HepG2 (cell line): Measurements from ENCODE around the gene ACTN3. TPM values are rescaled to one million over a fixed set of nuclear protein-coding genes. Genes with fewer than 3 reads are reported as not detected.

Experiments used
- BCL6 ChIP-seq: IDR thresholded peaks from 2 replicates; pipeline ENCODE4 v1.6.1; 2016; ENCODE audit warnings: missing genetic modification reagents, missing compliant biosample characterization
- CBX5 ChIP-seq: sonication (generic); formaldehyde crosslinking; IDR thresholded peaks from 2 replicates; pipeline ENCODE4 v1.4.0; 2020; ENCODE audit warnings: missing genetic modification reagents, borderline replicate concordance
- CEBPZ ChIP-seq: IDR thresholded peaks from 2 replicates; pipeline ENCODE4 v1.6.1; 2012; ENCODE audit warnings: low read length, improper control_type of control experiment
- E2F1 ChIP-seq: sonication (generic); formaldehyde crosslinking; IDR thresholded peaks from 2 replicates; pipeline ENCODE4 v1.5.0; 2020; ENCODE audit warnings: missing genetic modification reagents
- MAX ChIP-seq: IDR thresholded peaks from 2 replicates; pipeline ENCODE4 v1.6.1; 2012; ENCODE audit warnings: inconsistent platforms
- RCOR2 ChIP-seq: IDR thresholded peaks from 2 replicates; pipeline ENCODE4 v1.6.1; 2016; ENCODE audit warnings: missing biosample characterization, missing genetic modification reagents
- TRAFD1 ChIP-seq: sonication (generic); formaldehyde crosslinking; IDR thresholded peaks from 2 replicates; pipeline ENCODE4 v1.5.1; 2020; ENCODE audit warnings: missing genetic modification reagents, mild to moderate bottlenecking, borderline replicate concordance
- ZBTB2 ChIP-seq: sonication (generic); formaldehyde crosslinking; IDR thresholded peaks from 2 replicates; pipeline ENCODE4 v1.8.0; 2022; ENCODE audit warnings: low read depth, missing genetic modification reagents
- ZFAT ChIP-seq: sonication (generic); formaldehyde crosslinking; conservative IDR thresholded peaks from 2 replicates; pipeline ENCODE4 v1.8.1; 2023; ENCODE audit warnings: missing genetic modification reagents, inconsistent platforms
- ZNF205 ChIP-seq: IDR thresholded peaks from 2 replicates; pipeline ENCODE4 v1.6.1; 2018; ENCODE audit warnings: missing biosample characterization, missing genetic modification reagents
- ZNF232 ChIP-seq: sonication (generic); formaldehyde crosslinking; IDR thresholded peaks from 2 replicates; pipeline ENCODE4 v1.4.0; 2020; ENCODE audit warnings: missing genetic modification reagents, borderline replicate concordance
- ZNF333 ChIP-seq: sonication (generic); formaldehyde crosslinking; IDR thresholded peaks from 2 replicates; pipeline ENCODE4 v1.4.0; 2020; ENCODE audit warnings: mild to moderate bottlenecking, missing genetic modification reagents, borderline replicate concordance
- ZNF7 ChIP-seq: IDR thresholded peaks from 2 replicates; pipeline ENCODE4 v1.6.1; 2016; ENCODE audit warnings: missing biosample characterization, missing genetic modification reagents
- ZNF839 ChIP-seq: sonication (generic); formaldehyde crosslinking; IDR thresholded peaks from 2 replicates; pipeline ENCODE4 v1.4.0; 2020; ENCODE audit warnings: missing genetic modification reagents, mild to moderate bottlenecking, borderline replicate concordance
- polyA plus RNA-seq, 8 experiments: library from polyadenylated mRNA; depleted of rRNA in 3 of 8; stranded (reverse) in 7 of 8; unstranded in 1 of 8; fragments of >200 nt; fragmentation: Illumina TruSeq in 4 of 8; extraction: Trizol in 4 of 8; gene quantifications; 2 replicates each; pipeline versions ENCODE4 v1.2.1 to v1.2.3, GENCODE V29; 2011 to 2016; ENCODE audit warnings: low read depth in 4 of 8, missing spikeins in 1 of 8, mixed read lengths in 1 of 8; ENCODE audit not compliant: insufficient read depth in 1 of 8
- total RNA-seq, 5 experiments: library from RNA; depleted of rRNA; stranded (reverse); fragments of >200 nt; fragmentation: Illumina TruSeq; extraction: Trizol; gene quantifications; 2 replicates each; pipeline ENCODE4 v1.2.3, GENCODE V29; 2016; ENCODE audit warnings: low read depth in 1 of 5

The ACTN3 gene
- total and polyA plus RNA-seq, 2 of the 13 experiments (the other 11 are each of a cell fraction or from before 2014, with no cell fraction given), result 0.04 to 0.09 TPM

- TF ChIP-seq TRAFD1 (CRISPR knock-in tag) (no peak), ZNF333 (CRISPR knock-in tag) (no peak), BCL6 (CRISPR knock-in tag) (no peak), E2F1 (no peak), CBX5 (CRISPR knock-in tag) (no peak), ZBTB2 (no peak), ZNF7 (no peak), ZNF839 (CRISPR knock-in tag) (no peak), ZNF205 (CRISPR knock-in tag) (no peak), RCOR2 (CRISPR knock-in tag) (no peak), CEBPZ (no peak), ZNF232 (CRISPR knock-in tag) (no peak), ZFAT (CRISPR knock-in tag) (no peak), MAX (no peak)
Measured at GRCh38 chr11:66593303-66593635, 46.6 kb downstream of the ACTN3 start (continued).
